H9 (cell line): ENCODE measurements around the gene SNRNP48. TPM values are rescaled to one million over a fixed set of nuclear protein-coding genes. Genes with fewer than 3 reads are reported as not detected.

Experiments
- DNase-seq: peaks from one replicate; pipeline ENCODE4 v3.0.0-alpha.2; 2017
- H2AFZ ChIP-seq: one replicate; pipeline ENCODE4 v1.6.1; 2013; ENCODE audit warnings: mild to moderate bottlenecking, low read length, control low read depth, moderate library complexity
- H2AK5ac ChIP-seq: 2 replicates; pipeline ENCODE4 v1.6.1; 2013; ENCODE audit warnings: low read length, control low read depth, mixed read lengths; ENCODE audit not compliant: insufficient read length
- H2BK120ac ChIP-seq: one replicate; pipeline ENCODE4 v1.6.1; 2013; ENCODE audit warnings: low read depth, mild to moderate bottlenecking, low read length, control low read depth, inconsistent platforms; ENCODE audit not compliant: poor library complexity, severe bottlenecking
- H2BK12ac ChIP-seq: 2 replicates; pipeline ENCODE4 v1.6.1; 2013; ENCODE audit warnings: low read length, control low read depth, mixed read lengths, low read depth; ENCODE audit not compliant: insufficient read length
- H2BK15ac ChIP-seq: 2 replicates; pipeline ENCODE4 v1.6.1; 2013; ENCODE audit warnings: low read depth, low read length, control low read depth
- H2BK20ac ChIP-seq: one replicate; pipeline ENCODE4 v1.6.1; 2013; ENCODE audit warnings: low read depth, mild to moderate bottlenecking, low read length, control low read depth, inconsistent platforms; ENCODE audit not compliant: poor library complexity, severe bottlenecking
- H2BK5ac ChIP-seq: 2 replicates; pipeline ENCODE4 v1.6.1; 2013; ENCODE audit warnings: low read length, control low read depth, mixed read lengths; ENCODE audit not compliant: insufficient read length
- H3K14ac ChIP-seq: 2 replicates; pipeline ENCODE4 v1.6.1; 2013; ENCODE audit warnings: low read length, control low read depth; ENCODE audit not compliant: insufficient read depth
- H3K18ac ChIP-seq: 2 replicates; pipeline ENCODE4 v1.6.1; 2013; ENCODE audit warnings: low read depth, mild to moderate bottlenecking, mixed read lengths, low read length, control low read depth; ENCODE audit not compliant: insufficient read length
- H3K23ac ChIP-seq: 2 replicates; pipeline ENCODE4 v1.6.1; 2013; ENCODE audit warnings: low read length, control low read depth, mixed read lengths, low read depth; ENCODE audit not compliant: insufficient read length
- H3K23me2 ChIP-seq: 2 replicates; pipeline ENCODE4 v1.6.1; 2013; ENCODE audit warnings: low read depth, mild to moderate bottlenecking, mixed read lengths, low read length, control low read depth; ENCODE audit not compliant: insufficient read length, poor library complexity, severe bottlenecking
- H3K27ac ChIP-seq: 2 replicates; pipeline ENCODE4 v1.5.1; 2013; ENCODE audit warnings: low read length, control low read depth, mixed read lengths, low read depth; ENCODE audit not compliant: insufficient read length
- H3K27me3 ChIP-seq: 2 replicates; pipeline ENCODE4 v1.6.1; 2013; ENCODE audit warnings: low read length, control low read depth, inconsistent platforms; ENCODE audit not compliant: insufficient read depth
- H3K4ac ChIP-seq: 2 replicates; pipeline ENCODE4 v1.6.1; 2013; ENCODE audit warnings: low read depth, mild to moderate bottlenecking, control low read depth, inconsistent platforms, low read length, moderate library complexity
- H3K4me1 ChIP-seq: 2 replicates; pipeline ENCODE4 v1.6.1; 2013; ENCODE audit warnings: low read length, control low read depth, inconsistent platforms; ENCODE audit not compliant: insufficient read depth
- H3K4me2 ChIP-seq: 2 replicates; pipeline ENCODE4 v1.6.1; 2013; ENCODE audit warnings: low read length, control low read depth, mixed read lengths; ENCODE audit not compliant: insufficient read length, insufficient read depth
- H3K56ac ChIP-seq: 2 replicates; pipeline ENCODE4 v1.6.1; 2013; ENCODE audit warnings: low read depth, mild to moderate bottlenecking, mixed read lengths, low read length, control low read depth; ENCODE audit not compliant: insufficient read length
- H3K79me1 ChIP-seq: 2 replicates; pipeline ENCODE4 v1.6.1; 2013; ENCODE audit warnings: low read depth, mild to moderate bottlenecking, moderate library complexity, low read length, control low read depth, inconsistent platforms; ENCODE audit not compliant: insufficient read depth, poor library complexity, severe bottlenecking
- H3K79me2 ChIP-seq: 2 replicates; pipeline ENCODE4 v1.6.1; 2013; ENCODE audit warnings: low read length, control low read depth, inconsistent platforms; ENCODE audit not compliant: insufficient read depth
- H3K9ac ChIP-seq: 2 replicates; pipeline ENCODE4 v1.6.1; 2013; ENCODE audit warnings: low read length, control low read depth, mixed read lengths; ENCODE audit not compliant: insufficient read length; ENCODE audit errors: extremely low read depth
- H3K9me3 ChIP-seq: one replicate; pipeline ENCODE4 v1.6.1; 2013; ENCODE audit warnings: low read depth, low read length, inconsistent platforms; ENCODE audit not compliant: control insufficient read depth
- H3T11ph ChIP-seq: one replicate; pipeline ENCODE4 v1.6.1; 2013; ENCODE audit warnings: mild to moderate bottlenecking, low read length, control low read depth, inconsistent platforms
- H4K20me1 ChIP-seq: one replicate; pipeline ENCODE4 v1.6.1; 2013; ENCODE audit not compliant: control insufficient read depth, insufficient read length, insufficient read depth
- H4K5ac ChIP-seq: 2 replicates; pipeline ENCODE4 v1.6.1; 2013; ENCODE audit warnings: low read depth, mild to moderate bottlenecking, mixed read lengths, low read length, control low read depth; ENCODE audit not compliant: insufficient read length
- H4K8ac ChIP-seq: replicated peaks from 2 replicates; pipeline ENCODE4 v1.6.1; 2013; ENCODE audit warnings: low read length, control low read depth, mixed read lengths, low read depth; ENCODE audit not compliant: insufficient read length
- H4K91ac ChIP-seq: 2 replicates; pipeline ENCODE4 v1.6.1; 2013; ENCODE audit warnings: low read depth, mild to moderate bottlenecking, moderate library complexity, mixed read lengths, low read length, control low read depth; ENCODE audit not compliant: insufficient read length
- H3K27ac Mint-ChIP-seq, 3 experiments: 2 replicates in 2 of 3; 3 replicates in 1 of 3; pipeline ENCODE4 v1.8.0; 2020 to 2021; ENCODE audit warnings: mixed read lengths in 3 of 3, mild to moderate bottlenecking in 1 of 3, moderate library complexity in 1 of 3
- H3K27me3 Mint-ChIP-seq: 2 replicates; pipeline ENCODE4 v1.8.0; 2021; ENCODE audit warnings: low read depth, mild to moderate bottlenecking, moderate library complexity, mixed read lengths
- H3K36me3 Mint-ChIP-seq, 3 experiments: 2 replicates in 2 of 3; 3 replicates in 1 of 3; pipeline ENCODE4 v1.8.0; 2020 to 2021; ENCODE audit warnings: low read depth in 3 of 3, mixed read lengths in 3 of 3; ENCODE audit not compliant: insufficient read depth in 1 of 3
- H3K4me1 Mint-ChIP-seq, 2 experiments: 2 replicates each; pipeline ENCODE4 v1.8.0; 2020; ENCODE audit warnings: mixed read lengths in 2 of 2
- H3K4me3 Mint-ChIP-seq, 2 experiments: 2 replicates in 1 of 2; 3 replicates in 1 of 2; pipeline ENCODE4 v1.8.0; 2020 to 2021; ENCODE audit warnings: mild to moderate bottlenecking in 2 of 2, mixed read lengths in 2 of 2, moderate library complexity in 1 of 2
- H3K9me3 Mint-ChIP-seq, 2 experiments: 2 replicates in 1 of 2; 3 replicates in 1 of 2; pipeline ENCODE4 v1.8.0; 2020; ENCODE audit warnings: mild to moderate bottlenecking in 2 of 2, mixed read lengths in 2 of 2, moderate library complexity in 1 of 2
- CTCF ChIP-seq: fragments of 200-600 bp; sonication (generic); conservative IDR thresholded peaks from 3 replicates; pipeline ENCODE4 v1.8.0; 2021; ENCODE audit warnings: antibody characterized with exemption, mild to moderate bottlenecking
- WGBS: extraction: QIAGEN DNeasy Blood & Tissue Kit; methylation state at CpG from one replicate; pipeline ENCODE4 v1.1.7; 2013; ENCODE audit warnings: missing lambda C conversion rate, low lambda C conversion rate, mixed read lengths; ENCODE audit not compliant: insufficient read length; ENCODE audit errors: extremely low coverage; 5-methylcytosine and 5-hydroxymethylcytosine counted together
- total RNA-seq: library from RNA; stranded (reverse); gene quantifications from 2 replicates; pipeline ENCODE4 v1.2.1, GENCODE V29; 2021

Gene SNRNP48
- total RNA-seq, 1 experiment from 2014 or later: 16.9 TPM

DNA sequence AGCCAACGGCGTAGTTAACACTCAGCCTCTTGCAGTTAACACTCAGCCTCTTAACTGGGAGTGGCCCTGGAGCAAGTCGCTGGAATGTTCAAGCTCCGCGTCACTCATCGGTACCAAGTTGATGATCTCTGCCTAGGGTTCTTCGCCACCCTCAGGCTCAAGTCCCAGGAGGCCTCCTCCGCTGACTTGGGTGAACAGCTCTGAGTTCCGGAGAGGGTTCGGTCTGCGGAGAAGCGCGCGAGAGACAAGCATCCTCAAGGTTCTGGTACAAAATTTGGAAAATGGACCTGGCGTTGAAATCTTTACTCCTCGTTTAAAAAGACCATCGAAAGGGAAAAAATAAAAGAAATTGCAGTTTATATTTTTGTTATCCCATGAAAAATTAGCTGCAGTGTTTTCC, 49.4 kb upstream of the SNRNP48 start:
- DNase-seq: peak; percentile 52
- peak overlapping the region; percentile 84 to 89 for H3K4me3 Mint-ChIP-seq
- no peak overlapping the region for H3K27ac Mint-ChIP-seq
- Histone ChIP-seq H2BK120ac (no peak overlapping the region), H3K4ac (no peak overlapping the region), H3K4me2 (peak overlapping the region; percentile 49), H3K23ac (no peak overlapping the region), H3K79me2 (no peaks in the 10 kb centered on the region), H2AFZ (no peak overlapping the region), H3K27me3 (peaks cover 2% of the 10 kb centered on the region; the same call in 1 of the 2 replicates), H2AK5ac (no peak overlapping the region), H3K23me2 (peaks cover 8% of the 10 kb centered on the region), H2BK5ac (no peak overlapping the region), H2BK15ac (no peak overlapping the region), H2BK20ac (no peak overlapping the region), H3K56ac (no peak overlapping the region), H4K8ac (no peak overlapping the region), H4K5ac (no peak overlapping the region), H2BK12ac (no peak overlapping the region), H3K79me1 (no peaks in the 10 kb centered on the region), H3K14ac (no peak overlapping the region), H3K18ac (no peak overlapping the region), H3K9me3 (no peaks in the 10 kb centered on the region), H3K4me1 (no peaks in the 10 kb centered on the region; the same call in 1 of the 2 replicates), H3K27ac (no peak overlapping the region), H3T11ph (no peak overlapping the region), H3K9ac (no peak overlapping the region), H4K91ac (no peak overlapping the region), H4K20me1 (no peaks in the 10 kb centered on the region)
- H3K36me3 Mint-ChIP-seq: no peaks in the 10 kb centered on the region
- no peaks in the 10 kb centered on the region for H3K9me3 Mint-ChIP-seq
- H3K4me1 Mint-ChIP-seq: peaks cover 29 to 33% of the 10 kb centered on the region in 2 experiments
- TF ChIP-seq CTCF: no peak
- WGBS: no CpG with 5 or more reads among the region's 17 CpGs
- H3K27me3 Mint-ChIP-seq: peaks cover 56% of the 10 kb centered on the region
